Measurements from ENCODE around the gene MYO16. TPM values are rescaled to one million over a fixed set of nuclear protein-coding genes. Genes with fewer than 3 reads are reported as not detected.
A peak's percentile ranks its signal among the peaks of the same experiment; 100 is the strongest.

Gene MYO16
- total and polyA plus RNA-seq, 2 donors (not counting 1 experiment from before 2014, with no cell fraction given): under 0.01 to 0.01 TPM

DNA sequence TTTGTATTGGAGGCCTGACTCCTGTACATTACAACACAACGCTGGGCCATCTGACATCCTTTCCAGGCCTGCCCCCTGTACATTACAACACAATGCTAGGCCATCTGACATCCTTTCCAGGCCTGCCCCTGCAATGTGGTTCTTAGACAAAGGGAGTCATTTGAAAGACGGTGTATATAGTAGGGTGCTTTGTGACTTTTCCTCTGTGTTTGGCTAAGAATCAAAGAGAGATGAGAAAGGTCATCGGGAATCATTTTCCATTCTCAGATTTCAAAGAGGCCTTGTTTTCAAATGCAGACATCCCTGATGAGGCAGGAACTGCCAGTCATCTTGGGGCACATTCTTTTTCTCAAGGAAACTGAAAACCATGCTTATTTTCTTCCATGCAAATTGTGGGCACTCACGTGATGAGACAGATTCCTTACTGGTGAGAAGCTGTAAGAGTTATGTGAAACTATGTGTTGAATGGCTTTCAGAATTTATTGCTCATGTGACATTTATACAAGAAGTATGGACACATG, 551.6 kb downstream of the MYO16 start:
- H3K27ac ChIP-seq (ENCODE audit: insufficient read depth, low read length): peak overlapping the region; percentile 61
- no peaks in the 10 kb centered on the region for H3K27me3 ChIP-seq (ENCODE audit: control insufficient read depth, insufficient read depth, low read length)
- no peak overlapping the region for H3K4me3 ChIP-seq (replicated peaks in 1 of 4; ENCODE audit: control extremely low read depth in 1 of 4, insufficient read depth in 1 of 4, low read depth in 3 of 4, low read length in 4 of 4)
- no peaks in the 10 kb centered on the region for H3K36me3 ChIP-seq (ENCODE audit: control insufficient read depth, insufficient read depth, low read length)
- no peaks in the 10 kb centered on the region for H3K79me2 ChIP-seq (ENCODE audit: control insufficient read depth, insufficient read depth, low read length)
- DNase-seq (ENCODE audit: low read depth in 2 of 2): peak; percentile 83 to 95
- H2AFZ ChIP-seq (ENCODE audit: low read length): peak overlapping the region; percentile 23
- no peaks in the 10 kb centered on the region for H3K9me3 ChIP-seq (ENCODE audit: control insufficient read depth, insufficient read depth, low read depth, low read length)
- H3K4me2 ChIP-seq (ENCODE audit: extremely low read depth, insufficient read depth, low read length): no peak overlapping the region
- H4K20me1 ChIP-seq (ENCODE audit: control insufficient read depth, extremely low read depth, insufficient read depth, low read length): no peaks in the 10 kb centered on the region
- H3K4me1 ChIP-seq (ENCODE audit: control insufficient read depth, extremely low read depth, insufficient read depth, low read length): peaks cover 4% of the 10 kb centered on the region
- TF ChIP-seq, protein P1, sequence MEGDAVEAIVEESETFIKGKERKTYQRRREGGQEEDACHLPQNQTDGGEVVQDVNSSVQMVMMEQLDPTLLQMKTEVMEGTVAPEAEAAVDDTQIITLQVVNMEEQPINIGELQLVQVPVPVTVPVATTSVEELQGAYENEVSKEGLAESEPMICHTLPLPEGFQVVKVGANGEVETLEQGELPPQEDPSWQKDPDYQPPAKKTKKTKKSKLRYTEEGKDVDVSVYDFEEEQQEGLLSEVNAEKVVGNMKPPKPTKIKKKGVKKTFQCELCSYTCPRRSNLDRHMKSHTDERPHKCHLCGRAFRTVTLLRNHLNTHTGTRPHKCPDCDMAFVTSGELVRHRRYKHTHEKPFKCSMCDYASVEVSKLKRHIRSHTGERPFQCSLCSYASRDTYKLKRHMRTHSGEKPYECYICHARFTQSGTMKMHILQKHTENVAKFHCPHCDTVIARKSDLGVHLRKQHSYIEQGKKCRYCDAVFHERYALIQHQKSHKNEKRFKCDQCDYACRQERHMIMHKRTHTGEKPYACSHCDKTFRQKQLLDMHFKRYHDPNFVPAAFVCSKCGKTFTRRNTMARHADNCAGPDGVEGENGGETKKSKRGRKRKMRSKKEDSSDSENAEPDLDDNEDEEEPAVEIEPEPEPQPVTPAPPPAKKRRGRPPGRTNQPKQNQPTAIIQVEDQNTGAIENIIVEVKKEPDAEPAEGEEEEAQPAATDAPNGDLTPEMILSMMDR (conservative IDR thresholded peaks at IDR 0.05 in 1 of 2, IDR thresholded peaks at IDR 0.05 in 1 of 2; ENCODE audit: low read depth in 1 of 2, low read length in 2 of 2): no peak
- TF ChIP-seq EZH2 (IDR thresholded peaks at IDR 0.05; ENCODE audit: low read length, missing control alignments): no peak
- peak overlapping the region; percentile 7 for H3K9ac ChIP-seq (ENCODE audit: insufficient read depth, low read length)

DNA sequence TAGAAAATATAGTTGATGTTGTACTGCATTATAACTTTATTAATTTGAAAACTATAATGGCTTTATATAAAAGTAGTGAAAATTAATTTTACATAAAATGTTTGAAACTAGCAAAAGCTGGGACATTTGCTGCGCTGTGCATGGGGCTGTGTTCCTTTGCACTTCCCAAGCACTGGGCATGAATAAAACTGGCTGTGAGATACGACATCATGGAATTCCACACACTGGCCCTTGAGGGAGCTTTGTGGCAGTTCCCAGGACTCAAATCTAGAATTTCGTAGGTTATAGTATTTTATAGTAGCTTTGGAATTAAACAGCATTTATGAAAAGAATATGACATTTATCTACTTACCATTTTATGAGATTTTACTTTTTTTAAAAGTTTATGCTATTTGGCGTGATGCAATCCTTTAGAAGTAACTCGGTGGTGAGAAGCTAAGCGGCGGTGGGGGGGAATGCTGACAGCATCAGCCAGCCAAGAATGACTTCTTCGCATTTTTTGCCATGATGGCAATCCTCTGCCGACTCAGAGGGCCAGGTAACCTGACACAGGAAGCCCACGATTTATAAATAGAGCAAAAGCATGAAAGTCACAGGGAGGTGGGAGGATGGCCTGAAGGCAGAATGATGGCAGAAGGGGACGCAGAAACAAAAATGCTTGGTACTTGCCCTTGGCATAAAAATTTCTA, 553.5 kb downstream of the MYO16 start:
- H3K4me1 ChIP-seq (ENCODE audit: control insufficient read depth, extremely low read depth, insufficient read depth, low read length): peaks cover 4% of the 10 kb centered on the region
- no peak overlapping the region for H3K4me2 ChIP-seq (ENCODE audit: extremely low read depth, insufficient read depth, low read length)
- H3K9me3 ChIP-seq (ENCODE audit: control insufficient read depth, insufficient read depth, low read depth, low read length): no peaks in the 10 kb centered on the region
- no peaks in the 10 kb centered on the region for H4K20me1 ChIP-seq (ENCODE audit: control insufficient read depth, extremely low read depth, insufficient read depth, low read length)
- no peak overlapping the region for H3K9ac ChIP-seq (ENCODE audit: insufficient read depth, low read length)
- H3K36me3 ChIP-seq (ENCODE audit: control insufficient read depth, insufficient read depth, low read length): no peaks in the 10 kb centered on the region
- H3K4me3 ChIP-seq (replicated peaks in 1 of 4; ENCODE audit: control extremely low read depth in 1 of 4, insufficient read depth in 1 of 4, low read depth in 3 of 4, low read length in 4 of 4): no peak overlapping the region
- H3K79me2 ChIP-seq (ENCODE audit: control insufficient read depth, insufficient read depth, low read length): no peaks in the 10 kb centered on the region
- DNase-seq (ENCODE audit: low read depth in 2 of 2): peak in 1 of 2 donors; percentile 53
- H3K27me3 ChIP-seq (ENCODE audit: control insufficient read depth, insufficient read depth, low read length): no peaks in the 10 kb centered on the region
- no peak overlapping the region for H3K27ac ChIP-seq (ENCODE audit: insufficient read depth, low read length)
- TF ChIP-seq, protein P1 (conservative IDR thresholded peaks at IDR 0.05 in 1 of 2, IDR thresholded peaks at IDR 0.05 in 1 of 2; ENCODE audit: low read depth in 1 of 2, low read length in 2 of 2): no peak
- no peak for TF ChIP-seq EZH2 (IDR thresholded peaks at IDR 0.05; ENCODE audit: low read length, missing control alignments)
- H2AFZ ChIP-seq (ENCODE audit: low read length): no peak overlapping the region

DNA sequence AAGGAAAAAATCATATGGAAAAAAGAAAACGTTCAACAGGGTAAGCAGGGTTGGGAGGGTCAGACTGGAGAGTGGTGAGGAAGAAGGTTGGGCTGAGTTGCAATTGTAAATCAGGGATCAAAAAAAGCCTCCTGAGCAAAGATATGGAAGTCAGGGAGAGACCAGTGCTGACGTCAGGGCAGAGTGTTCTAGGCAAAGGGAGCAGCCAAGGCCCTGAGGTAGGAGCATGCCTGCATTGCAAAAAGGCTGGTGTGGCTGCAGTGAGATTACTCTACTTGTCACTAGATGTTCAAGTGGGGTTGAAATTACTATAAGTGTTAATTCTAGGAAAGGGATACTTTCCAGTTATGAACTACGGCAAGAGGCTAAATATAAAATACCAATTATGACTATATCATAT, 562.0 kb downstream of the MYO16 start:
- H3K27me3 ChIP-seq (ENCODE audit: control insufficient read depth, insufficient read depth, low read length): no peaks in the 10 kb centered on the region
- H2AFZ ChIP-seq (ENCODE audit: low read length): no peak overlapping the region
- no peak for DNase-seq (ENCODE audit: low read depth in 2 of 2)

More for the DNA sequence above, 562.0 kb downstream of the MYO16 start:
- TF ChIP-seq, protein P1 (conservative IDR thresholded peaks at IDR 0.05 in 1 of 2, IDR thresholded peaks at IDR 0.05 in 1 of 2; ENCODE audit: low read depth in 1 of 2, low read length in 2 of 2): no peak
- no peak for TF ChIP-seq EZH2 (IDR thresholded peaks at IDR 0.05; ENCODE audit: low read length, missing control alignments)
- no peak overlapping the region for H3K9ac ChIP-seq (ENCODE audit: insufficient read depth, low read length)
- H3K79me2 ChIP-seq (ENCODE audit: control insufficient read depth, insufficient read depth, low read length): no peaks in the 10 kb centered on the region
- no peak overlapping the region for H3K4me2 ChIP-seq (ENCODE audit: extremely low read depth, insufficient read depth, low read length)
- H3K4me3 ChIP-seq (replicated peaks in 1 of 4; ENCODE audit: control extremely low read depth in 1 of 4, insufficient read depth in 1 of 4, low read depth in 3 of 4, low read length in 4 of 4): no peak overlapping the region
- H3K27ac ChIP-seq (ENCODE audit: insufficient read depth, low read length): no peak overlapping the region
- H3K9me3 ChIP-seq (ENCODE audit: control insufficient read depth, insufficient read depth, low read depth, low read length): no peaks in the 10 kb centered on the region
- no peaks in the 10 kb centered on the region for H3K36me3 ChIP-seq (ENCODE audit: control insufficient read depth, insufficient read depth, low read length)
- H4K20me1 ChIP-seq (ENCODE audit: control insufficient read depth, extremely low read depth, insufficient read depth, low read length): no peaks in the 10 kb centered on the region
- no peaks in the 10 kb centered on the region for H3K4me1 ChIP-seq (ENCODE audit: control insufficient read depth, extremely low read depth, insufficient read depth, low read length)
